Adrenal gland (tissue), 12 donors: ENCODE data around the gene RAD51B. TPM values are rescaled to one million over a fixed set of nuclear protein-coding genes. Genes with fewer than 3 reads are reported as not detected.

Experiments
- DNase-seq, 7 donors: peaks; one replicate each; pipeline ENCODE4 v3.0.0-alpha.2; 2019 to 2020
- H3K27ac ChIP-seq, 5 donors: fragments of 200-600 bp; sonication (generic) in 4 of 5; 1 replicate in 3 of 5; 2 replicates in 2 of 5; pipeline versions ENCODE4 v1.5.1 to v1.8.0; 2016 to 2020; ENCODE audit warnings: mild to moderate bottlenecking in 1 of 5
- H3K27me3 ChIP-seq: fragments of 200-600 bp; 2 replicates; pipeline ENCODE4 v1.8.0; 2021
- H3K36me3 ChIP-seq, 2 donors: fragments of 200-600 bp; replicated peaks in 1 of 2; 1 replicate in 1 of 2; 2 replicates in 1 of 2; pipeline versions ENCODE4 v1.5.1 to v1.8.0; 2018 to 2022
- H3K4me1 ChIP-seq, 2 donors: fragments of 200-600 bp; replicated peaks in 1 of 2; 1 replicate in 1 of 2; 2 replicates in 1 of 2; pipeline versions ENCODE4 v1.5.1 to v1.8.0; 2018 to 2021
- H3K4me3 ChIP-seq, 4 donors: fragments of 200-600 bp; sonication (generic) in 3 of 4; one replicate each; pipeline ENCODE4 v1.5.1; 2016 to 2018
- H3K9me3 ChIP-seq, 3 donors: fragments of 200-600 bp; sonication (generic) in 1 of 3; replicated peaks in 1 of 3; 1 replicate in 2 of 3; 2 replicates in 1 of 3; pipeline versions ENCODE4 v1.5.1 to v1.8.0; 2016 to 2021
- CTCF ChIP-seq, 6 experiments: fragments of 450-650 bp in 4 of 6; fragments of 200-600 bp in 2 of 6; sonication (generic) in 1 of 6; IDR thresholded peaks; 1 replicate in 5 of 6; 2 replicates in 1 of 6; pipeline versions ENCODE4 v1.5.1 to v1.8.0; 2016 to 2021; ENCODE audit warnings: antibody characterized with exemption in 6 of 6, mild to moderate bottlenecking in 2 of 6, moderate library complexity in 1 of 6
- POLR2A ChIP-seq, 2 donors: fragments of 450-650 bp; IDR thresholded peaks; one replicate each; pipeline ENCODE4 v1.6.1; 2017; ENCODE audit warnings: antibody characterized with exemption in 2 of 2, mild to moderate bottlenecking in 2 of 2, moderate library complexity in 1 of 2
- WGBS, 4 donors: extraction: QIAGEN DNeasy Blood & Tissue Kit in 2 of 4; methylation state at CpG; one replicate each; pipeline versions ENCODE4 v1.1.5 to v1.1.7; 2013 to 2017; 5-methylcytosine and 5-hydroxymethylcytosine counted together
- intact Hi-C, 2 donors: fragments of 100-400 bp; cut with DNase I; formaldehyde crosslinking; loops; one replicate each; pipeline versions ENCODE4 v1.14.1 to v1.15.0; 2022 to 2023
- polyA plus RNA-seq, 3 donors: library from polyadenylated mRNA; stranded (reverse); fragments of 200-250 nt in 2 of 3; fragments of 350-450 nt in 1 of 3; fragmentation: Illumina TruSeq in 1 of 3; extraction: RNeasy Lipid Tissue Mini Kit (QIAGEN cat#74804) in 1 of 3; gene quantifications; one replicate each; pipeline ENCODE4 v1.2.3, GENCODE V29; 2013 to 2014
- total RNA-seq, 9 donors: library from RNA; depleted of rRNA in 4 of 9; stranded (reverse); fragments of >200 nt in 4 of 9; fragments of 120-200 nt in 1 of 9; fragmentation: NEBNext Ultra II Directional in 1 of 9; extraction: Animal tissue kit (Norgen Biotek cat#: 25700) in 1 of 9; gene quantifications; one replicate each; pipeline versions ENCODE4 v1.1.0 to v1.2.4, GENCODE V29; 2013 to 2023
- donor health status: healthy with polysubstance abuse.
- donor health status: Bipolar disorder and iron deficiency.
- donor health status: DM: yes; HTN: yes; CAD: no.
- donor health status: DM: no; HTN: no; CAD: no.
- donor health status: DM: no; HTN: no; CAD: no.
- donor health status: DM: yes; HTN: yes; CAD: no.

Gene RAD51B
- total and polyA plus RNA-seq, 12 donors, result 2.3 to 24.6 (median 12.4) TPM

- H3K27ac ChIP-seq, result no peak overlapping the region
- WGBS, 4 donors, result 84 to 90% (median 89%) methylated on average over 5 to 7 of the region's 7 CpGs
- no peak for DNase-seq
- no peaks in the 10 kb centered on the region for H3K27me3 ChIP-seq
- H3K9me3 ChIP-seq, result no peaks in the 10 kb centered on the region
- intact Hi-C loops, result no loop called here
- no peaks in the 10 kb centered on the region for H3K36me3 ChIP-seq
- TF ChIP-seq POLR2A (IDR thresholded peaks at IDR 0.05) (no peak), CTCF (IDR thresholded peaks at IDR 0.05) (no peak)
- H3K4me3 ChIP-seq, result no peak overlapping the region
- H3K4me1 ChIP-seq, result peaks cover 5 to 6% of the 10 kb centered on the region in 2 donors
These were observed 875.1 kb downstream of the RAD51B start for GRCh38 chr14:68694516-68695235.

GRCh38 chr14:68695326-68695768, 875.8 kb downstream of the RAD51B start:
- Histone ChIP-seq H3K27me3 (no peaks in the 10 kb centered on the region), H3K9me3 (no peaks in the 10 kb centered on the region), H3K27ac (peak overlapping the region in 2 of 5 donors; percentile 23 to 48), H3K36me3 (no peaks in the 10 kb centered on the region), H3K4me1 (peaks cover 6 to 8% of the 10 kb centered on the region in 2 donors), H3K4me3 (no peak overlapping the region)
- no peak for TF ChIP-seq POLR2A (IDR thresholded peaks at IDR 0.05)
- no peak for TF ChIP-seq CTCF (IDR thresholded peaks at IDR 0.05)
- WGBS, 4 donors, result 48 to 69% (median 52%) methylated on average over 7 of the region's 7 CpGs
- intact Hi-C loops, result no loop called here
- peak in 6 of 7 donors; percentile 70 to 82 (median 76) for DNase-seq

GRCh38 chr14:68695856-68696255, 876.3 kb downstream of the RAD51B start:
- WGBS, 4 donors, result 83 to 92% (median 87%) methylated on average over 2 of the region's 2 CpGs
- no peaks in the 10 kb centered on the region for H3K36me3 ChIP-seq
- no peak for TF ChIP-seq CTCF (IDR thresholded peaks at IDR 0.05)
- TF ChIP-seq POLR2A (IDR thresholded peaks at IDR 0.05), result no peak
- no peaks in the 10 kb centered on the region for H3K27me3 ChIP-seq
- DNase-seq, result no peak
- peak overlapping the region in 2 of 5 donors; percentile 23 to 48 for H3K27ac ChIP-seq
- intact Hi-C loops, result no loop called here
- H3K4me1 ChIP-seq, result peaks cover 6 to 8% of the 10 kb centered on the region in 2 donors
- no peaks in the 10 kb centered on the region for H3K9me3 ChIP-seq
- H3K4me3 ChIP-seq, result no peak overlapping the region

GRCh38 chr14:68696266-68696665, 876.7 kb downstream of the RAD51B start:
- no peaks in the 10 kb centered on the region for H3K9me3 ChIP-seq
- no peak overlapping the region for H3K4me3 ChIP-seq
- no peaks in the 10 kb centered on the region for H3K36me3 ChIP-seq
- intact Hi-C loops, result no loop called here
- no peak overlapping the region for H3K27ac ChIP-seq
- TF ChIP-seq CTCF (IDR thresholded peaks at IDR 0.05) (no peak), POLR2A (IDR thresholded peaks at IDR 0.05) (no peak)
- H3K27me3 ChIP-seq, result no peaks in the 10 kb centered on the region
- peaks cover 6 to 8% of the 10 kb centered on the region in 2 donors for H3K4me1 ChIP-seq
- 94 to 100% (median 95%) methylated on average over 3 of the region's 3 CpGs for WGBS, 4 donors
- DNase-seq, result peak in 1 of 7 donors; percentile 34
